Right lobe of liver (tissue), 4 donors: ENCODE results near the gene EDA.

Experiments
- POLR2A ChIP-seq: fragments of 450-650 bp; IDR thresholded peaks from one replicate; pipeline ENCODE4 v1.6.1; 2017; ENCODE audit warnings: antibody characterized with exemption, mild to moderate bottlenecking
- TF ChIP-seq, protein P1 (sequence below), 4 donors: fragments of 200-600 bp in 3 of 4; fragments of 450-650 bp in 1 of 4; IDR thresholded peaks; one replicate each; pipeline versions ENCODE4 v1.5.1 to v1.8.0; 2016 to 2022; ENCODE audit warnings: antibody characterized with exemption in 4 of 4, mild to moderate bottlenecking in 2 of 4
- donor health status: DM: no; HTN: no; CAD: no.
- donor health status: DM: no; HTN: no; CAD: no.
- donor health status: DM: no; HTN: yes; CAD: no.

GRCh38 chrX:69991685-69992084 is 375.8 kb downstream of the EDA start:
- TF ChIP-seq POLR2A: no peak
- TF ChIP-seq, protein P1, sequence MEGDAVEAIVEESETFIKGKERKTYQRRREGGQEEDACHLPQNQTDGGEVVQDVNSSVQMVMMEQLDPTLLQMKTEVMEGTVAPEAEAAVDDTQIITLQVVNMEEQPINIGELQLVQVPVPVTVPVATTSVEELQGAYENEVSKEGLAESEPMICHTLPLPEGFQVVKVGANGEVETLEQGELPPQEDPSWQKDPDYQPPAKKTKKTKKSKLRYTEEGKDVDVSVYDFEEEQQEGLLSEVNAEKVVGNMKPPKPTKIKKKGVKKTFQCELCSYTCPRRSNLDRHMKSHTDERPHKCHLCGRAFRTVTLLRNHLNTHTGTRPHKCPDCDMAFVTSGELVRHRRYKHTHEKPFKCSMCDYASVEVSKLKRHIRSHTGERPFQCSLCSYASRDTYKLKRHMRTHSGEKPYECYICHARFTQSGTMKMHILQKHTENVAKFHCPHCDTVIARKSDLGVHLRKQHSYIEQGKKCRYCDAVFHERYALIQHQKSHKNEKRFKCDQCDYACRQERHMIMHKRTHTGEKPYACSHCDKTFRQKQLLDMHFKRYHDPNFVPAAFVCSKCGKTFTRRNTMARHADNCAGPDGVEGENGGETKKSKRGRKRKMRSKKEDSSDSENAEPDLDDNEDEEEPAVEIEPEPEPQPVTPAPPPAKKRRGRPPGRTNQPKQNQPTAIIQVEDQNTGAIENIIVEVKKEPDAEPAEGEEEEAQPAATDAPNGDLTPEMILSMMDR (IDR thresholded peaks at IDR 0.05): no peak
